ENCODE data around the gene ZNF746.

DNA sequence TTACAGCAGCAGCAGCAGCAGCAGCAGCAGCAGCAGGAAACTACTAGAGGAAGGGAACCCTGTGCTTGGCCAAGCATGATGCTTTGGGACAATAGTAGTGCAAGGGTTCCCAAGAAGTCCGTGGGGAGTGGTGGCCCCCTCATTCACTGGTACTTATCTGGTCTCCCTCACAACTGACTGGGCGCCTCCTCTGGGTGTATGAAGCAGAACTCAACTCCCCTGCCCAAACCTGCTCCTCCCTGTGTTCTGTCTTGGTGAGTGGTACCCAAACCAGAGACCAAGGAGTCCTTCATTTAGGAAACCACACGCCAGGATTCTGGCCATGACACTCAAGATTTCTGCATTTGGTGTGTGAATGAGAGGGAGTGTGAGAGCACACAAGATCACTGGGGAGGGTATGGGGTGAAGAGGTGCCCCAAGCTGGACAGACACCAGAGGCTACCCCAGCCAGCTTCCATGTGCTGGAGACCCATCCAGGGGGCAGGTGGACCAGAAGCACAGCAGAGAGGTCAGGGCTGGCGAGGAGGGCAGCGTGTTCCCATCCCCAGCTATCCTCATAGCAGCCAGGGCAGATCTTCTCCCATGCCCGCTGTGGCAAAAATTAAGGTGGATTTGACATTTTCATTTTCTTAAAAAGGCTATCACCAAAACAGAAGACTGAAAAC is 26.2 kb downstream of the ZNF746 start:
- TF ChIP-seq POLR2A (IDR thresholded peaks at IDR 0.05) (no peak), POLR2AphosphoS5 (IDR thresholded peaks at IDR 0.05) (no peak), EP300 (IDR thresholded peaks at IDR 0.05; ENCODE audit: low read depth) (no peak)
- TF ChIP-seq, protein P1, sequence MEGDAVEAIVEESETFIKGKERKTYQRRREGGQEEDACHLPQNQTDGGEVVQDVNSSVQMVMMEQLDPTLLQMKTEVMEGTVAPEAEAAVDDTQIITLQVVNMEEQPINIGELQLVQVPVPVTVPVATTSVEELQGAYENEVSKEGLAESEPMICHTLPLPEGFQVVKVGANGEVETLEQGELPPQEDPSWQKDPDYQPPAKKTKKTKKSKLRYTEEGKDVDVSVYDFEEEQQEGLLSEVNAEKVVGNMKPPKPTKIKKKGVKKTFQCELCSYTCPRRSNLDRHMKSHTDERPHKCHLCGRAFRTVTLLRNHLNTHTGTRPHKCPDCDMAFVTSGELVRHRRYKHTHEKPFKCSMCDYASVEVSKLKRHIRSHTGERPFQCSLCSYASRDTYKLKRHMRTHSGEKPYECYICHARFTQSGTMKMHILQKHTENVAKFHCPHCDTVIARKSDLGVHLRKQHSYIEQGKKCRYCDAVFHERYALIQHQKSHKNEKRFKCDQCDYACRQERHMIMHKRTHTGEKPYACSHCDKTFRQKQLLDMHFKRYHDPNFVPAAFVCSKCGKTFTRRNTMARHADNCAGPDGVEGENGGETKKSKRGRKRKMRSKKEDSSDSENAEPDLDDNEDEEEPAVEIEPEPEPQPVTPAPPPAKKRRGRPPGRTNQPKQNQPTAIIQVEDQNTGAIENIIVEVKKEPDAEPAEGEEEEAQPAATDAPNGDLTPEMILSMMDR (IDR thresholded peaks at IDR 0.05) = no peak

Data from transverse colon (tissue), 4 donors.